SU-DHL-6 (cell line): Measurements from ENCODE around the gene MAP3K12.
A peak's percentile ranks its signal among the peaks of the same experiment; 100 is the strongest.

Source experiments
- H2AFZ ChIP-seq: fragments of 200-600 bp; sonication (generic); 2 replicates; pipeline ENCODE4 v1.6.1; 2014; ENCODE audit warnings: low read depth, mild to moderate bottlenecking, moderate library complexity, mixed read lengths, antibody characterized with exemption, low read length; ENCODE audit not compliant: severe bottlenecking
- H3F3A ChIP-seq: fragments of 200-600 bp; shearing (Covaris generic); 2 replicates; pipeline ENCODE4 v1.6.0; 2016; ENCODE audit warnings: antibody characterized with exemption, mild to moderate bottlenecking; ENCODE audit not compliant: insufficient read depth
- H3K27ac ChIP-seq: fragments of 200-600 bp; sonication (generic); 2 replicates; pipeline ENCODE4 v1.5.1; 2016; ENCODE audit warnings: low read depth, mild to moderate bottlenecking, low read length, moderate library complexity, mixed read lengths
- H3K27me3 ChIP-seq: fragments of 200-600 bp; sonication (generic), shearing (Covaris generic); 2 replicates; pipeline ENCODE4 v1.6.0; 2014; ENCODE audit warnings: mild to moderate bottlenecking, low read length
- H3K36me3 ChIP-seq: fragments of 200-600 bp; sonication (generic); 2 replicates; pipeline ENCODE4 v1.6.1; 2014; ENCODE audit warnings: mild to moderate bottlenecking, low read length, mixed read lengths
- H3K4me2 ChIP-seq: fragments of 300-600, 200-600 bp; shearing (Covaris generic), sonication (generic); 2 replicates; pipeline ENCODE4 v1.6.0; 2014; ENCODE audit warnings: low read length, low read depth, mild to moderate bottlenecking; ENCODE audit not compliant: poor library complexity, severe bottlenecking
- H3K4me3 ChIP-seq: fragments of 200-600 bp; sonication (generic); 2 replicates; pipeline ENCODE4 v1.5.1; 2014; ENCODE audit warnings: antibody characterized with exemption, low read length, mild to moderate bottlenecking, mixed read lengths; ENCODE audit not compliant: insufficient read depth, poor library complexity, severe bottlenecking
- H3K79me2 ChIP-seq: fragments of 200-600 bp; sonication (generic); 2 replicates; pipeline ENCODE4 v1.6.1; 2014; ENCODE audit warnings: mild to moderate bottlenecking, low read length, moderate library complexity; ENCODE audit not compliant: insufficient read depth
- H3K9ac ChIP-seq: fragments of 200-600 bp; sonication (generic); 2 replicates; pipeline ENCODE4 v1.7.0; 2014; ENCODE audit warnings: mild to moderate bottlenecking, low read length
- H3K9me2 ChIP-seq: fragments of 200-600 bp; sonication (generic); replicated peaks from 2 replicates; pipeline ENCODE4 v1.6.1; 2014; ENCODE audit warnings: low read length; ENCODE audit not compliant: insufficient read depth
- H3K9me3 ChIP-seq: fragments of 200-600 bp; sonication (generic); 2 replicates; pipeline ENCODE4 v1.6.1; 2014; ENCODE audit warnings: low read length, mixed read lengths; ENCODE audit not compliant: insufficient read depth
- H4K20me1 ChIP-seq: fragments of 200-600 bp; sonication (generic); 2 replicates; pipeline ENCODE4 v1.6.1; 2014; ENCODE audit warnings: low read depth, mild to moderate bottlenecking, antibody characterized with exemption, low read length, moderate library complexity, mixed read lengths
- CTCF ChIP-seq: fragments of 200-600 bp; sonication (generic); IDR thresholded peaks from one replicate; pipeline ENCODE4 v1.5.1; 2017; ENCODE audit warnings: antibody characterized with exemption, mild to moderate bottlenecking, low read length, moderate library complexity; ENCODE audit not compliant: insufficient read depth, poor library complexity, severe bottlenecking
- EZH2phosphoT487 ChIP-seq: fragments of 200-600 bp; sonication (generic), shearing (Covaris generic); conservative IDR thresholded peaks from 2 replicates; pipeline ENCODE4 v1.6.1; 2018; ENCODE audit warnings: mild to moderate bottlenecking, antibody characterized with exemption, low read length, moderate library complexity, mixed read lengths

Gene MAP3K12

DNA sequence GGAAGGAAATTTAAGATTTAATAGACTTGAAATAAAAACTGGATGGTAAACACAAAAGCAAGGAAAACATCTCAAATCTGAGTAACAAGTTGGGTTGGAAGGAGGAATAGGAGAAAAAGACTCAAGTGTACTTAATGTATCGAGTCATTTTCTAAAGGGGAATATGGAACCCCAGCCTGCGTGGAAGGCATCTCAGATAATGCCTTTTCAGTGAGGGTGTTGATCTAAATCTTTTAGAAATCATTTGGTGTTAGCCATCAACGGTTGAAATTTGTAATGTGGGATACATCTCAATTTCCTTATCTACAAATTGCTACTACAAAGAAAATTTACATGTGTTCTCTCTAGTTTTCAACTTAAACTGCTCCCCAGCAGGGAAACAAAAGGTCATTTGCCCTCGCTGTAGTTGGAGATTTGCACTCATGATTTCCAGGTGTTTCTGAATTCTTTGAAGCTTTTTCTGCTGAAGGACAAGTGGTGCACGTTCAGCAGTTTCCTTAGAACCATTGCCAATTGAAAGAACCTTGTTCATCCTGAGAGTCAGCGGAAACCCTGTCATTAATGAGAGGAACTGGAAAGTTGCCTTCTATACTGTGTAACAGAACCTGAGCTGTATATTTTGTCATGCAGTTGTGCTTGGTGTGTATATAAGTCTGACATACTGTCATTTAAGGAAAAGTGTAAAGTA, 45.2 kb downstream of the MAP3K12 start:
- Histone ChIP-seq H3K27me3 (no peaks in the 10 kb centered on the region), H3F3A (peaks cover 34% of the 10 kb centered on the region), H3K36me3 (peaks cover 51% of the 10 kb centered on the region), H3K4me3 (peak overlapping the region; percentile 99), H3K79me2 (peaks cover 60% of the 10 kb centered on the region), H3K9me3 (no peaks in the 10 kb centered on the region), H3K9me2 (no peaks in the 10 kb centered on the region), H4K20me1 (peaks cover 32% of the 10 kb centered on the region), H2AFZ (no peak overlapping the region), H3K27ac (no peak overlapping the region), H3K9ac (peak overlapping the region; percentile 99), H3K4me2 (peak overlapping the region; percentile 97)
- TF ChIP-seq CTCF (no peak), EZH2phosphoT487 (no peak)

GRCh38 chr12:53452159-53453077, 46.8 kb downstream of the MAP3K12 start:
- no peaks in the 10 kb centered on the region for H3K9me2 ChIP-seq
- H3K9ac ChIP-seq: peak overlapping the region; percentile 99
- peak overlapping the region; percentile 92 for H3K27ac ChIP-seq
- H3K36me3 ChIP-seq: peaks cover 42% of the 10 kb centered on the region
- H2AFZ ChIP-seq: no peak overlapping the region
- H3K4me2 ChIP-seq: peak overlapping the region; percentile 97
- peaks cover 29% of the 10 kb centered on the region for H4K20me1 ChIP-seq
- TF ChIP-seq CTCF (peak; percentile 80), EZH2phosphoT487 (no peak)
- peaks cover 50% of the 10 kb centered on the region for H3K79me2 ChIP-seq
- H3K9me3 ChIP-seq: no peaks in the 10 kb centered on the region
- peak overlapping the region; percentile 99 for H3K4me3 ChIP-seq
- H3F3A ChIP-seq: peaks cover 36% of the 10 kb centered on the region
- no peaks in the 10 kb centered on the region for H3K27me3 ChIP-seq

GRCh38 chr12:53451661-53452158, 47.5 kb downstream of the MAP3K12 start, which contains the start of gene PCBP2:
TSS of gene PCBP2 (plus strand) at chr12:53452102. CDS start at chr12:53454801, 2,699 bp downstream.
- H3K27me3 ChIP-seq: no peaks in the 10 kb centered on the region
- H3K4me2 ChIP-seq: peak within 1 kb of the TSS; percentile 97
- no peaks in the 10 kb centered on the region for H3K9me3 ChIP-seq
- H3K79me2 ChIP-seq: peaks cover 43% of the 10 kb centered on the region
- peaks cover 36% of the 10 kb centered on the region for H3F3A ChIP-seq
- H3K36me3 ChIP-seq: peaks cover 39% of the 10 kb centered on the region
- H3K9me2 ChIP-seq: no peaks in the 10 kb centered on the region
- H4K20me1 ChIP-seq: peaks cover 29% of the 10 kb centered on the region
- TF ChIP-seq EZH2phosphoT487 (no peak), CTCF (peak; percentile 97)
- peak within 1 kb of the TSS; percentile 99 for H3K4me3 ChIP-seq
- H2AFZ ChIP-seq: peak within 1 kb of the TSS; percentile 83
- H3K27ac ChIP-seq: peak within 1 kb of the TSS; percentile 92
- peak within 1 kb of the TSS; percentile 99 for H3K9ac ChIP-seq
